Measurements from ENCODE around the gene CEACAM8. TPM values are rescaled to one million over a fixed set of nuclear protein-coding genes. Genes with fewer than 3 reads are reported as not detected.
A peak's percentile ranks its signal among the peaks of the same experiment; 100 is the strongest.

Gene CEACAM8
- total RNA-seq, 1 experiment from 2014 or later = not detected

DNA sequence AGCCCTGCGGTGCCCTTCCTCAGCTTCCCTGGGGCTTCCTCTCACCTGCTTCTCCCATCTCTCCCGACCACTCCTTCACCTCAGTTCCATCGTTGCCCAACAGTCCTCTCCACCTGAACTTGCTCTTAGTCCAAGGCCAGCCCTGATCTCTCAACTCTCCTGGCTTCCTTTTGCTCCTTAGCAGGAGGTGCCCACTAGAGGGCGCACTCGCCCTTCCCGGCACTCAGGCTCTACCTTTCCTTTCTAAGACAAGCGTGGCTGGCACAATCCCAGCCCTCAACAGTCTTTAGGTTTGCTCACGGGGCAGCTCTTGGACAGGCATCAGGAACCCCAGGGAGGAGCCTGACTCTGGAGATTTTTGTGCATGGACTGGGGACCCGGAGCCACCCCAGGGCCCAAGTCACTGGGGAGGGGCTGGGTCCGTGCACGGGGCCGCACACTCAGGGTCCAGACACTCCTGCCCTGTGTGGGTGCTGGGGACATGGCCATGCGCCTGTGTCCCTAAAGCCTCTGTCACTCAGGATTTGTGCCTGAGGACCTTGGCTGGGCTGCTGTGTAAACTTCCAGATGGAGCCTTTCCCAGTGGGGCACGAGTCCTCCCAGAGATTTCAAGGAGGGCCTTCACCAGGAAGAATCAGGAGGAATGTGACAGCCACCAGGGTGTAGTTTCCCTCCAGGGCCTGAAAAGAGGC is 12.1 kb upstream of the CEACAM8 start:
- no TSS peak for BruUV-seq (replicated peaks)

More for the DNA sequence above, 12.1 kb upstream of the CEACAM8 start:
- Histone ChIP-seq H3K9ac (ENCODE audit: low read length) (no peak overlapping the region), H3K9me3 (ENCODE audit: control insufficient read depth in 1 of 2, insufficient read depth in 1 of 2, low read depth in 1 of 2, low read length in 2 of 2) (no peaks in the 10 kb centered on the region), H3K27me3 (ENCODE audit: insufficient read depth, low read length) (peaks cover 18% of the 10 kb centered on the region), H2AFZ (ENCODE audit: low read depth, low read length, poor library complexity, severe bottlenecking) (peak overlapping the region; percentile 51), H3K4me2 (ENCODE audit: low read length) (no peak overlapping the region), H3K4me3 (replicated peaks in 1 of 2; ENCODE audit: low read depth in 1 of 2, low read length in 2 of 2) (no peak overlapping the region), H3K79me2 (ENCODE audit: insufficient read depth, low read length) (no peaks in the 10 kb centered on the region), H3K4me1 (ENCODE audit: control insufficient read depth in 1 of 2, insufficient read depth in 2 of 2, low read length in 2 of 2) (peaks cover 0 to 8% of the 10 kb centered on the region in 2 experiments; a peak in 1 of 4 replicates), H4K20me1 (ENCODE audit: insufficient read depth) (no peaks in the 10 kb centered on the region), H3K36me3 (ENCODE audit: control insufficient read depth in 1 of 2, insufficient read depth in 2 of 2, low read length in 2 of 2) (no peaks in the 10 kb centered on the region), H3K27ac (ENCODE audit: low read depth, low read length) (no peak overlapping the region), H3K9me2 (ENCODE audit: insufficient read depth) (no peaks in the 10 kb centered on the region)
- CTCF ChIA-PET = interaction anchor here (0.6 to 1.5 kb wide), 4 partner anchors 9 to 184 kb away, joined by 3 to 8 read pairs (median 4); no protein-coding TSS in a partner anchor
- POLR2A ChIA-PET = no interaction called here
- ATAC-seq (peak; percentile 98), DNase-seq (ENCODE audit: low read depth, low spot score) (peak; percentile 37)
- TF ChIP-seq MAX (IDR thresholded peaks at IDR 0.05) (no peak), CTCF (IDR thresholded peaks at IDR 0.05 in 2 of 3, conservative IDR thresholded peaks at IDR 0.05 in 1 of 3; ENCODE audit: borderline replicate concordance in 1 of 3, insufficient read depth in 1 of 3, low read depth in 2 of 3, low read length in 2 of 3) (peak; percentile 45 to 98 (median 97); a peak in 5 of 6 replicates), RAD21 (IDR thresholded peaks at IDR 0.05; ENCODE audit: low read depth) (peak; percentile 67)
- intact Hi-C loops (cut with micrococcal nuclease) = no loop called here
- RAD21 ChIA-PET (ENCODE audit: low non-redundant PET in 1 of 2, low total read pairs in 2 of 2, uncharacterized antibody in 2 of 2, unreplicated experiment in 2 of 2) = no interaction called here

All from HCT116 (cell line).